ENCODE data around the gene LARGE1.

Gene LARGE1

GRCh38 chr22:33854724-33855123 is 65.6 kb downstream of the LARGE1 start:
- no peak for DNase-seq (ENCODE audit: low read depth in 3 of 3)

GRCh38 chr22:33853200-33854097 is 66.8 kb downstream of the LARGE1 start:
- DNase-seq (ENCODE audit: low read depth in 3 of 3) = no peak

GRCh38 chr22:33851821-33852384 is 68.4 kb downstream of the LARGE1 start:
- no peak for DNase-seq (ENCODE audit: low read depth in 3 of 3)

- no peak for DNase-seq (ENCODE audit: low read depth in 3 of 3)
Observed at GRCh38 chr22:33851240-33851639, 69.0 kb downstream of the LARGE1 start.

- DNase-seq (ENCODE audit: low read depth in 3 of 3) = no peak
Observed at GRCh38 chr22:33850724-33851123, 69.6 kb downstream of the LARGE1 start.

DNA sequence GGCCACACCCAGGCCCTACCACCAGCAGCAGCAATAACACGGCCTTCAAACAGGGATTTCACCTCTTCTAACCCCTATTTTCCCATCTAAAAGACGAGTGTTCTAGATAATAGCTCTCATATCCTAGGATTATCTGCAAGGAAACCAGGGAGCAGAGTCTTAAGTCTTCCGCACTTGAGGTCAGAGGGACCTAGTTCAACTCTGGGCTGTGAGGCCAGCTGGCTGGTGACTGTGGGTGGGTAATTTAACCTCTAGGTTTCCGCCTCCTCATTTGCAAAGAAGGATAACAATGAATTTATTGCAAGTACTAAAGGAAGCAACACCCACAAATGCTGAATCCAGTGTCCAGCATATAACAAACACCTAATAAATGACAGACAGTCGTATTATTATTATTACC is 70.1 kb downstream of the LARGE1 start:
- no peak for DNase-seq (ENCODE audit: low read depth in 3 of 3)

GRCh38 chr22:33848251-33848650 is 72.0 kb downstream of the LARGE1 start:
- DNase-seq (ENCODE audit: low read depth in 3 of 3) = no peak

- DNase-seq (ENCODE audit: low read depth in 3 of 3) = no peak
Observed at GRCh38 chr22:33844273-33844672, 76.0 kb downstream of the LARGE1 start.

GRCh38 chr22:33842421-33843094 is 77.7 kb downstream of the LARGE1 start:
- DNase-seq (ENCODE audit: low read depth in 3 of 3) = no peak

DNA sequence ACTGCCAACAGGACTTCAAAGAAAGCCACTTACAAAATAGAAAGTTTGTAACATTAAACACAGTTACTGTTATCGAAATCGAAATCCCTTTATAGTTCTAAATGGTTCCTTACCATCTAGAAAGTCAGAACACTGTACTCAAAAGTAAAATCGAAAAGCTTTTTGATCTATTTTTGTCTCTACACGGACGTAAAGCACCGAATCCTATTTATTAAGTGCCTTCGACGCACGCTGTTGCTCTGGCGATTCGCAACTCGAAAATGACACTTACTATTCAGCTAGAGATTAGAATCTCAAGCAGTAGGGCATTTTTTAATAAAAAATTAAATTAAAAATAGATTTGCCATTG is 78.3 kb downstream of the LARGE1 start:
- no peak for DNase-seq (ENCODE audit: low read depth in 3 of 3)

- DNase-seq (ENCODE audit: low read depth in 3 of 3) = no peak
Observed at GRCh38 chr22:33841281-33842005, 78.8 kb downstream of the LARGE1 start.

DNA sequence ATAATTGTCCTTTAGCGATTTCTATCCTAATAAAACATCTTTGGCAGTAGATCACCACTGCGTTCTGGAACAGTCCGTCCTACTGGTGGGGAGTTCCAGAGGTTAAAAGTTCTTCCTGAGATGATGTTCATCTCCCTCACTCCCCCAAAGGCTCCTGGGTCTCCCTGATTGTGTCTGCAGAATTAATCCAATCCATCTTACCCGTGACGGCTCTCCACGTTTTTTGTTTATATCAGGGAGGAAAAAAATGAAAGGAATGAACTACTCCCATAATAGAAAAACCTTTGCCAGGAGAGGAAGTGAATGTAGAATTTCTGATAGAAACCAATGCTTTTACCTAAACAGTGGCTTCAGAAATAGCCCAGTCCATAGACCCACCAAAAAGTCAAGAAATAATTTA is 81.6 kb downstream of the LARGE1 start:
- DNase-seq (ENCODE audit: low read depth in 3 of 3) = no peak

- DNase-seq (ENCODE audit: low read depth in 3 of 3) = no peak
Observed at GRCh38 chr22:33837826-33838225, 82.5 kb downstream of the LARGE1 start.

- DNase-seq (ENCODE audit: low read depth in 3 of 3) = no peak
Observed at GRCh38 chr22:33835265-33835664, 85.0 kb downstream of the LARGE1 start.

- DNase-seq (ENCODE audit: low read depth in 3 of 3) = no peak
Observed at GRCh38 chr22:33832558-33833151, 87.6 kb downstream of the LARGE1 start.

DNA sequence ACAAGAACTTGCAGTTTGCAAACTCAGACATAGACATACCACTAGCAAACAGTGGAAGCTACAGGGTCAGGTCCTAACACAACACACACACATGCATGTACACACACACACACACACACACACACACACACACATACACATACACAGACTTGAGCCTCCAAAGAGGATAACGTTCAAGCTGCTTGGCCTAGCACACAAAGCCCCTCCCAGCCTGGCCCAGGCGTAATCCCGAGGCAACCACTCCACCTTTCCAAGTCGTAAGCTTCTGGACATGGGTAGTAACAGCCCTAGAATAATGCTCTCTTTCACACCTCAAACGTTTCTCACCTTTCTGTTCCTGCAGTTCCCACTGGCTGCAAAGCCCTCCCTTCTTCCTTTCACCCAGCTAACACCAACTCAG is 88.6 kb downstream of the LARGE1 start:
- DNase-seq (ENCODE audit: low read depth in 3 of 3) = no peak

- DNase-seq (ENCODE audit: low read depth in 3 of 3) = no peak
Observed at GRCh38 chr22:33831207-33831606, 89.1 kb downstream of the LARGE1 start.

- no peak for DNase-seq (ENCODE audit: low read depth in 3 of 3)
Observed at GRCh38 chr22:33829546-33830280, 90.6 kb downstream of the LARGE1 start.

GRCh38 chr22:33828302-33828701 is 92.0 kb downstream of the LARGE1 start:
- DNase-seq (ENCODE audit: low read depth in 3 of 3) = no peak

- no peak for DNase-seq (ENCODE audit: low read depth in 3 of 3)
Observed at GRCh38 chr22:33825761-33826160, 94.5 kb downstream of the LARGE1 start.

DNA sequence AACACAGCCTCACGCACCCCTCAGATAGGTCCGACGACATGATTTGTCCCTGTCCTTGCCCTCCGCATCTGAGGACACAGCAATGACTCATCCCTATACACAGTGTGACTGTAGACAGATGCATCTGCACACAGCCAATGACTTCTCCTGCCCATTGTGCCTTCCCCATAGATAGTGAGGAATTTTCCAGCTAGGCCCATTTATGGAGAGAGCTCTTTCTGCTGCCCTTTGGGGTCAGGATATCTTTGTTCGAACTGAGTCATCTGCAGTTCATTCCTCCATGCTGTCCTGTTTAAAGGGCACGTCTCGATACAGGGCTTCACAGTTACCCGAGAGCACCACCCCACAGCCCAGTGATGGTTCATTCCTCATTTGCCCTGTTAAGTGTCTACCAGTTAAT is 96.7 kb downstream of the LARGE1 start:
- no peak for DNase-seq (ENCODE audit: low read depth in 3 of 3)
